GM18502 (cell line): ENCODE data around the gene FBN2.
"Not testable (repeated sequence)": the region's sequence is repeated elsewhere in the genome, so short reads cannot be mapped to it uniquely, and the experiment has no call there.

Experiments used
- ATAC-seq: cut with Tn5 transposase; IDR thresholded peaks from one replicate; pipeline ENCODE4 v1.9.1; 2021; ENCODE audit warnings: mild to moderate bottlenecking; ENCODE audit not compliant: unreplicated experiment, poor library complexity

Gene FBN2

GRCh38 chr5:128483738-128484137 lies 54.3 kb downstream of the FBN2 start:
- no peak for ATAC-seq

DNA sequence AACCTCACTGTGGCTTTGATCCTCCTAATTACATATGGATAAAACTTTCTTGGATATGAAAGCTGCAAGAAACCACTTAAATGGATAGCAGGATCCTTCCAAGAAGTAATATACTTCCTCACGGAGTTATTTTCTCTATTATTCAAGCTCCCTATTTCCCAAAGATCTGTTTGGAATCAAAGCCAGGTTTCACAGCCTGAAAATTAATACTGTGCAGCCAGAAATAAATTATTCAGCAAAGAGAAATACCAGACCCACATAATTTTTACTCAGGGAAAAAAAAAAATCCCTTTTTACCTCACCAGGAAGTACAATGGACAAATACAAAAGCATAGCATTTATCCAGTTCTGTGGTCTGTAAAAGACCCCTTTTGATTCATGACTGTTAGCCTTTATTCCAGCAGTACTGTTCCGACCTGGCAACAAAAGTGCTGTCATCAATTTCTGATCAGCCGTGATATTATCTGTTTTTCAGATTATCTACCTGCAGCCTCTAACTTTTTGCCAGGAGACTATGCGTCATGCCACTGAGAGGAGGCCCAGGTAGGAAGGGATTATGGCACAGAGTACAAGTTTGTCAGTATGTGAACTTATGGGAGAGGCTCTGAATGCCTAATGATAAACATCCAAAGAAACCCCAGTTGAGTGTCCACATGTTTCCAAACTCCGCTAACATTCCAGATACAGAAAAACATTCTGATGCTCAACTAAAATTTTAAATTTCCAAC lies 57.0 kb downstream of the FBN2 start:
- no peak for ATAC-seq

DNA sequence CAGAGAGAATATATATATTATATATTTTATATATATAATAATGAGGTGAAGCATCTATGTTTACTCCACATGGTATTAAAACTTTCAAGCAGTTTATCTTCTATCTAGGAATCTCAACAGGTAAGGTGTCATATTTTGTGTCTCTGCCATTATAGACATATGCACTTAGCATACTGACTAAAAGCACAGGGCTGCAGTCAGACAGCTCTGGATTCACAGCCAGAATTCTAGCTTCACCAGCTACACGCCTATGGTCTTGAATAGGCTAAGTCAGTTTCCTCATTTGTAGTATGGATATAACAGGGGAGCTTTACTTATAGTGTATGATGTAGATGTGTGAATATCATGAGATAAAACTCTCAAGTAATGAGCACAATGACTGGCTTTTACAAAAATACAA lies 57.9 kb downstream of the FBN2 start:
- ATAC-seq: no peak

GRCh38 chr5:128478386-128479368 lies 59.4 kb downstream of the FBN2 start:
- ATAC-seq: no peak

DNA sequence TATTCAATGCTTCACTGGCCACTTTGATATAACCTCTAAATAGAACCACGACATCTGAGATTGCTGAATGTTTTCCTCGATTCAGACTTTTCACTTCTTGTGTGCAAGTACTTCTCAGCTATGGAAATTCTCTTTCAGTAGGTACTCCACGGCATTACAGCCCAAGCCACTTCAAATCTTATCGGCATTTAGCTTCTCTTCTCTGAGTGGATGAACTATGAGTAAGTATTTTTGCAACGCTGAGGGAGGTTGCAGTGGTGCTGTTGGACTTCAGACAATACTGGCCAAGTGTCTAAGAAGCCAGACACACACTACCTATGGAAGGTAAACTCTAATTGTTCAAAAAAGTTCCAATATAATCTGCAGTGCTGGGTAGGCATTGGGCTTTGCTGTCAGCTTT lies 60.1 kb downstream of the FBN2 start:
- no peak for ATAC-seq

- ATAC-seq: no peak
Measured at GRCh38 chr5:128475693-128476092, 62.4 kb downstream of the FBN2 start.

- ATAC-seq: no peak
Measured at GRCh38 chr5:128472919-128473318, 65.1 kb downstream of the FBN2 start.

- no peak for ATAC-seq
Measured at GRCh38 chr5:128472036-128472435, 66.0 kb downstream of the FBN2 start.

- ATAC-seq: no peak
Measured at GRCh38 chr5:128470663-128471062, 67.4 kb downstream of the FBN2 start.

GRCh38 chr5:128469912-128470311 lies 68.1 kb downstream of the FBN2 start:
- ATAC-seq: no peak

GRCh38 chr5:128466980-128467379 lies 71.1 kb downstream of the FBN2 start:
- no peak for ATAC-seq

DNA sequence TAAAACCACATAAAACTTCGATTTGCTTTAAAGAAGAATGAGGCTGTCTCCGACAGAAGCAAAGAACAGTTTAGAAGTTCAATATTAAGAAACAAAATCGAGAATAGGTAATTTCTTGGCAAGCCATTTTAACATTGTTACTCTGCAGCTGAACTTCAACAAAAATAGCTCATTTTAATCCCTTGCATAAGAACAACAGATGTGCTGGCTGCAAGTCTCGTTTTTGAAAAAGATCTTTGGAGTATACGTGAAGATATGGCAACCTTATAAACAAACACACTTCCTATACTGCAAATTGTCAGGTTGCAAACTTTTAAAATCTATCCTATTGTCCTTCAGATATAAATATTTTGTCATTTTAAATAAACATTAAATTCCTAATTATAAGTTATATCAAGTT lies 71.5 kb downstream of the FBN2 start:
- ATAC-seq: no peak

DNA sequence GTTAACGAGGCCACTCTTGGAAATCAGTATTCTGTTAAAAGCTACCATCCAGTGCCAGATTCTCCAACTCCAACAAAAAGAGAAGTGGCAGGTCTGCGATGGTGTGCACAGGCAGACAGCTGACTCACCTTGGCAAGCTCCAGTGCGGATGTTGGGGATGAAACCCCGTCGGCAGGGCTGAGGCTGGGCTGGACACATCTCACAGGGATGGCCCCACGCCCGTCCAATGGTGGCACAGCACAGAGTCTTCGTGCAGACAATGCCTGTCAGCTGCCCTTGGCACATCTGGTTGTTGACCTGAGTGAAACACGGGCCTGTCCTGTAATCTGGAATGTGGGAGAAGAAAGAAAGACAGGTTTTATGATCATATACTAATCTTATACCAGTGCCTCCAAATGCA lies 73.4 kb downstream of the FBN2 start:
- ATAC-seq: no peak

GRCh38 chr5:128462330-128462729 lies 75.7 kb downstream of the FBN2 start:
- no peak for ATAC-seq

DNA sequence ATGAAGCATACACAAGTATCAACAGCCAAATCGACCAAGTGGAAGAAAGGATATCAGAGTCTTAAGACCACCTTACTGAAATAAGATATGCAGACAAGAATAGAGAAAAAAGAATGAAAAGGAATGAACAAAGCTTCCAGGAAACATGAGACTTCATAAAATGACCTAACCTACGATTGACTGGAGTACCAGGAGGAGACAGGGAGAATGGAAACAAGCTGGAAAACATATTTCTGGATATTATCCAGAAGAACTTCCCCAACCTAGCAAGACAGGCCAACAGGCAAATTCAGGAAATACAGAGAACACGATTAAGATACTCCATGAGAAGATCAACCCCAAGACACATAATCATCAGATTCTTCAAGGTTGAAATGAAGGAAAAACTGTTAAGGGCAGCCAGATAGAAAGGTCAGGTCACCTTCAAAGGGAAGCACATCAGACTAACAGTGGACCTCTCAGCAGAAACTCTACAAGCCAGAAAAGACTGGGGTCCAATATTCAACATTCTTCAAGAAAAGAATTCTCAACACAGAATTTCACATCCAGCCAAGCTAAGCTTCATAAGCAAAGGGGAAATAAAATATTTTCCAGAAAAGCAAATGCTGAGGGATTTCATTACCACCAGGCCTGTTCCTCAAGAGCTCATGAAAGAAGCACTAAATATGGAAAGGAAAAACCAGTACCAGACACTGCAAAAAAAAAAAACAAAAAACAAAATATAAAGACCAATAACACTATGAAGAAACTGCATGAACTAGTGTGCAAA lies 80.7 kb downstream of the FBN2 start:
- not testable (repeated sequence) for ATAC-seq

- ATAC-seq: no peak
Measured at GRCh38 chr5:128455841-128456361, 82.1 kb downstream of the FBN2 start.

GRCh38 chr5:128453121-128453520 lies 84.9 kb downstream of the FBN2 start:
- ATAC-seq: no peak

- ATAC-seq: not testable (repeated sequence)
Measured at GRCh38 chr5:128447224-128447623, 90.8 kb downstream of the FBN2 start.

- no peak for ATAC-seq
Measured at GRCh38 chr5:128441941-128442350, 96.1 kb downstream of the FBN2 start.

DNA sequence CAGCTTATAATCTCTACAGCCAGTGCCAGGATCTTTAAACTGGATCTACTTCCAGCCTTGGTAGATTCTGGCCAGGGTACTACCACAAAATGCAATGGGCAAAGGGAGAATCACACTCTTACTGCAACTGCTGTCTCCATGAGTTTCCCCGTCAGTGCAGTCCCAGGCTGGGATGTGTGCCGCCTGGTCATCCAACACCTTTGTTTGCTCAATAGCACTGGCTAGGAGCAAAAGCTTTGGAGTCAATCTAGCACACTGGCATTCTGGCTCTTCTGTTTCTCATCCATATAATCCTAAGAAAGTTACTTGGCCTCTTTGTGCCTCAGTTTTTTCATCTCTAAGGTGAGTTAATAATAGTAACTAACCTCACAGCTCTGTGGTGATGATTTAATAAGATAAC lies 96.9 kb downstream of the FBN2 start:
- no peak for ATAC-seq
